Neural progenitor cell (in vitro differentiated cells): Measurements from ENCODE around the gene CTDP1.

Source experiments
- CTCF ChIP-seq: fragments of 200-600 bp; sonication (generic); IDR thresholded peaks from 2 replicates; pipeline ENCODE4 v1.5.1; 2017; ENCODE audit warnings: antibody characterized with exemption, mild to moderate bottlenecking
- EZH2 ChIP-seq: fragments of 200-600 bp; sonication (generic); IDR thresholded peaks from 2 replicates; pipeline ENCODE4 v1.6.1; 2017; ENCODE audit warnings: antibody characterized with exemption, mild to moderate bottlenecking, moderate library complexity
- EZH2phosphoT487 ChIP-seq: fragments of 200-600 bp; sonication (generic); IDR thresholded peaks from 2 replicates; pipeline ENCODE4 v1.6.1; 2017; ENCODE audit warnings: antibody characterized with exemption

- TF ChIP-seq CTCF (no peak), EZH2phosphoT487 (no peak), EZH2 (no peak)
These were observed 109.7 kb downstream of the CTDP1 start for GRCh38 chr18:79789091-79789891.
